Activated naive CD4-positive, alpha-beta T cell treated with anti-CD3 and anti-CD28 coated beads, Interleukin-2, amount 50 U/mL, for 24 hours (primary cell): Measurements from ENCODE around the gene APBA3.

Source experiments
- H3K27ac Mint-ChIP-seq: one replicate; pipeline ENCODE4 v1.8.0; 2021; ENCODE audit warnings: mild to moderate bottlenecking, mixed read lengths
- H3K27me3 Mint-ChIP-seq: one replicate; pipeline ENCODE4 v1.8.0; 2021; ENCODE audit warnings: mixed read lengths
- H3K36me3 Mint-ChIP-seq: one replicate; pipeline ENCODE4 v1.8.0; 2021; ENCODE audit warnings: mixed read lengths
- H3K4me1 Mint-ChIP-seq: one replicate; pipeline ENCODE4 v1.8.0; 2021; ENCODE audit warnings: mixed read lengths
- H3K4me3 Mint-ChIP-seq: one replicate; pipeline ENCODE4 v1.8.0; 2021; ENCODE audit warnings: mild to moderate bottlenecking, mixed read lengths
- H3K9me3 Mint-ChIP-seq: one replicate; pipeline ENCODE4 v1.8.0; 2021; ENCODE audit warnings: mixed read lengths

The APBA3 gene

DNA sequence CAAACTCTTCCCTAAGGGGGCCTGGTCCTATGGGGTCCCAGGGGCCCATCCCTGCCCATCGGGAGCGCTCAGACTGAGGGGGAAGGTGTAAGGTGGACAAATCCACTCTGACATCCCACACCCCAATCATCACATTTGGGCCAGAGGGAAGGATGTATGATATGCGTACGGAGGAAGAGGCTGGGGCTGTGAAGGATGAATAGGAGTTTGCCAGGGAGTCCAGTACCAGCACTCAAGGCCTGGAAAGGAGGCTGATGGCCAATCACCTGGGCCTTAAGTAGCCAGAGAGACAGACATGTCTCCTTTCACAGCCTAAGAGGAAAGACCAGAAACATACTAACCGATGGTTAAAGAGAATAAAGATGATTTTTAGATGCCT is 38.4 kb downstream of the APBA3 start:
- no peaks in the 10 kb centered on the region for H3K9me3 Mint-ChIP-seq
- peak overlapping the region; percentile 10 for H3K27ac Mint-ChIP-seq
- H3K4me3 Mint-ChIP-seq: no peak overlapping the region

DNA sequence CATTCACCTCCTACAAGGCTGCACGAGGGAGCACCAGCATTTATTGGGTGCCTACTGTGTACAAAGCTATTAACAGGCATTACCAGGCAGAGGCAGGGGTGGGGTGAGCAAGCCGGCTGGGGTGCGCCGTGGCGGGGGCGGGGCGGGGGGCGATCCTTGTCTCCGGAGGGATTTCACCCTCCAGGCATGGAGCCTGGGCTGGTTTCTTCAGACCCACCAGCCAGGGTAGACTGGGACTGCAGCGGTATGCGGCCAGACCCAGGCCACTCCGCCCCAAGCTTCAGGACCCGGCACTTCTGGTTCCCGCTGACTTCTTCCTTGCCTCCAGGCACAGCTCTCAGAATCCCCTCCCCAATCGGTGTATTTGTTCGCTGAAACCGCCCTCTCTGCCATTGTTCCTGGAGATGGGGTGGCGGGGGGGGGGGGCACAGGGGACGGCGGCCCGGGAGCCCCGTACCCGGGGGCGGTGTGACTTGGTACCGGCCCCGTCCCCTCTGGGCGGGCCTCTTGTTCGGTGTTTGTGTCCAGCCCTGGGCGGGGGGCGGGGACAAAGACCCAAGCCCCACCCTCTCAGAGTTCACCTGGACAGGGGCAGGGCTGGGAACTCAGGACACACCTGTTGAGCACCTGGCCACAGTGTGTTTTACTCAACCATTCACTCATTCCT is 38.9 kb downstream of the APBA3 start:
- peak overlapping the region; percentile 80 for H3K4me3 Mint-ChIP-seq
- no peak overlapping the region for H3K27ac Mint-ChIP-seq
- no peaks in the 10 kb centered on the region for H3K27me3 Mint-ChIP-seq
- H3K9me3 Mint-ChIP-seq: no peaks in the 10 kb centered on the region
- peaks cover 34% of the 10 kb centered on the region for H3K4me1 Mint-ChIP-seq
- H3K36me3 Mint-ChIP-seq: no peaks in the 10 kb centered on the region

More for the DNA sequence above, 38.4 kb downstream of the APBA3 start:
- no peaks in the 10 kb centered on the region for H3K36me3 Mint-ChIP-seq
- peaks cover 34% of the 10 kb centered on the region for H3K4me1 Mint-ChIP-seq
- H3K27me3 Mint-ChIP-seq: no peaks in the 10 kb centered on the region

DNA sequence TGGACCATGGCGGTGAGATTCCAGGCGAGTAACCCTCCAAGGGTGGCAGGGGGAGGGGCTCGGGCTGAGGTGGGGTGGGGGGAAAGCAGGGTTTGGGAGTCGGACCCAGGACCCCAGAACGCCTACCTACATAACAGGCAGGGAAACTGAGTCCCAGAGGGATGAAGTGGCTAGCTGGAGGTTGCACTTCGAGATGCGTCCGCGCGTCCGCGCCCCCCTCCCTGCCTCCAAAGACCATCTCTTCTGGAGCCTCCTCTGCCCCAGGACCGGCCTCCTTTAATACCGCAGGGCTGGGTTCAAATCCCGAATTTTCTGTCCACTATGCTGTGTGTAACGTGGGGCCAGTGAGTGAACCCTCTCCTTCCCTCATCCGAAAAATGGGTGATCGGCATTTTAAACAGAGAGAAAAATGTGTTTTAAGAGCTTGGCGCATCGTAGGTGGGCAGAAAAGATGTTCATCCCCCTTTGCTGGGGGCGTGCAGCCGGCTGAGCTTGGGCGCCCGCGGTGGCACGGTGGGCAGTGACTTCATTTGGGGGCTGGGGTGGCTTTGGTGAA is 39.5 kb downstream of the APBA3 start:
- Mint-ChIP-seq H3K27me3 (no peaks in the 10 kb centered on the region), H3K36me3 (no peaks in the 10 kb centered on the region), H3K9me3 (no peaks in the 10 kb centered on the region), H3K27ac (peak overlapping the region; percentile 12), H3K4me1 (peaks cover 34% of the 10 kb centered on the region), H3K4me3 (peak overlapping the region; percentile 80)

DNA sequence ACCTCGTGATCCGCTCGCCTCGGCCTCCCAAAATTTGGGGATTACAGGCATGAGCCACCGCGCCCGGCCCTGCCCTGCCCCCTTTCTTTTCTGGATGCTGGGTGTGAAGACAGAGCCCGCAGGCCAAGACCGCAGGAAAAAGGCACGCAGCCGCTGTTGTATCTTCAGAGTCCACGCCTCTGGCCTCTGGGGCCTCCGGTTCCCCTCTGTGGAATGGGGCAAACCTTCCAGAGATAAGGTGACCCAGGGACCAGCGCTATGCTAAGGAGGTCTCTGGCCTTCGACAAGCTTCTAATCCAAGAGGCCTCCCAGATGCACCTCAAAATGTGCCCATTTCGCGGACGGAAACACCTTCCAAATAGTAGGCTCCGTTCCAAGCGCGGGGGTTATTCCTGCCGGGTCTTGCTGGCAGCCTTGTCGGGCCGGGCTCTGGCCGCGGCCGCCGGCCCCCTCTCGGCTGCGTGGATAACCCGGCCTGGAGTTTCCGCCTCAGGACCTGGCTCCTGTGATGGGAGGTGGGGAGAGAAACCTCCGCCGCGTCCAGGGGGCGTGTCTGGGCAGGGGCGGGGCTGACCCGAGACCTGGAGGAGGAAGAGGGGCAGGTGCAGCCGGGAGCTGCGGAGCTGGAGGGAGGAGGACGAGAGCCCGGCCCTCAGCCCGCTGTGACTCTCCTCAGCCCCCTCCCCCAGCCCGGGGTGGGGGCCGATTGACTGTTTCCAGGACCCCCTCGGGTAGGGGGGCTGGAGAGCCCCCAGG is 40.2 kb downstream of the APBA3 start:
- Mint-ChIP-seq H3K36me3 (no peaks in the 10 kb centered on the region), H3K4me3 (peak overlapping the region; percentile 80), H3K9me3 (no peaks in the 10 kb centered on the region), H3K27ac (no peak overlapping the region), H3K4me1 (peaks cover 34% of the 10 kb centered on the region), H3K27me3 (no peaks in the 10 kb centered on the region)

DNA sequence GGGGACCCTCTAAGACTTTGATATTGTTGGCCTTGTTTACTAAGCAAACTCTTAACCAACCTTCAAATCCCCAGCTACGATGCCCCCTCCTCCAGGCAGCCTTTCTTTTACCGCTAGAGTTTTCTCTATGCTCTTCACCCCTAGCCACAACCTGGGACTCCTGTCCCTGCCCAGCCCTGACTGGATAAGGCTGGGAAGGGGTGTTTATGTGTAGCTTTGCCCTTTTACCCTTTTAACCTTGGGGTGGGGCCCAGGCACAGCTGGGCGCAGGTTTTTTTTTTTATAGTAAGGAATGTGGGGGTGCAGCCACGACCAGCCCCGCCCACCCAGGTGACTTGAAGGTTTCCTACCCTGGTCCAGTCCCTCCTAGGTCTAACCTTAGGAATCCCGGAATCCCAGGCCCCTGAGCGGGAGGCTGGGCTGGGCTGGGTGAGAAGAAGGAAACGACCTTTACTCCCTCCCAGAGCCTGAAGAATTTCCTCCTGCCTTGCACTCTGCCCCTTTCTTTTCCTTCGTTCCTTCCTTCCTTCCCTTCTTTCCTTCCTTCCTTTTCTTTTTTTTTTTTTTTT is 41.1 kb downstream of the APBA3 start:
- no peak overlapping the region for H3K4me3 Mint-ChIP-seq
- no peaks in the 10 kb centered on the region for H3K27me3 Mint-ChIP-seq
- H3K27ac Mint-ChIP-seq: no peak overlapping the region
- no peaks in the 10 kb centered on the region for H3K36me3 Mint-ChIP-seq
- H3K9me3 Mint-ChIP-seq: no peaks in the 10 kb centered on the region
- H3K4me1 Mint-ChIP-seq: peaks cover 34% of the 10 kb centered on the region

DNA sequence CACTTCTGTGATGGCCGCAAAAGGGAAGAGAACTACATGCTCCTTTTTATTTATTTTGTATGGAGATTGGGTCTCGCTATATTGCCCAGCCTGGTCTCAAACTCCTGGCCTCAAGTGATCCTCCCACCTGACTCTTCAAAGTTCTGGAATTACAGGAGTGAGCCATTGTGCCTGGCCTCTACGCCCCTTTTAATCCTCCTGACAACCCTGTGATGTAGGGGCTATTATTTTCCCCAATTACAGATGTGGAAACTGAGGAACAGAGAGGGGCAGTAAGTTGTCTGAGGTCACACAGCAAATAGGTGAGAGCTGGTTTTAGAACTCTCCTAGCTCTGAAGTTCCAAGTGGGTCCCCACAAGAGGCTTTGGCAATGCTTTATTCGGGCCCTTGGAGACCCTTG is 41.6 kb downstream of the APBA3 start:
- H3K27me3 Mint-ChIP-seq: no peaks in the 10 kb centered on the region
- H3K27ac Mint-ChIP-seq: no peak overlapping the region

DNA sequence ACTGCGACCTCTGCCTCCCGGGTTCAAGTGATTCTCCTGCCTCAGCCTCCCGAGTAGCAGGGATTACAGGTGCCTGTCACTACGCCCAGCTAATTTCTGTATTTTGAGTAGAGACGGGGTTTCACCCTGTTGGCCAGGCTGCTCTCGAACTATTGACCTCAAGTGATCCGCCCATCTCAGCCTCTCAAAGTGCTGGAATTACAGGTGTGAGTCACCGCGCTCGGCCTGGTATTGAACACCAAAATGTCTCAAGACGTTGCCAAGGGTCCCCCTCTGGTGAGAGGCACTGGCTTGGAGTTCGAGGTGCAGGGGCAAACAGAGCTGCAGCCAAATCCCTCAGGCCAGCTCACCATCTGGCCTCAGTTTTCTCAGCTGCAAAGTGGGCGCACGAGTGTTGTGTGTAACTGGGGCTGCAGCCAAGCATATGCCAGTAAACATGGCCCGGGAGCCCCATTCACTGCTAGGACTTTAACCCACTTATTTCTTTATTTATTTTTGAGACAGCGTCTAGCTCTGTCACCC is 45.3 kb downstream of the APBA3 start:
- Mint-ChIP-seq H3K27ac (no peak overlapping the region), H3K36me3 (no peaks in the 10 kb centered on the region)

More for the DNA sequence above, 41.6 kb downstream of the APBA3 start:
- Mint-ChIP-seq H3K4me1 (peaks cover 29% of the 10 kb centered on the region), H3K4me3 (no peak overlapping the region), H3K9me3 (no peaks in the 10 kb centered on the region), H3K36me3 (no peaks in the 10 kb centered on the region)

DNA sequence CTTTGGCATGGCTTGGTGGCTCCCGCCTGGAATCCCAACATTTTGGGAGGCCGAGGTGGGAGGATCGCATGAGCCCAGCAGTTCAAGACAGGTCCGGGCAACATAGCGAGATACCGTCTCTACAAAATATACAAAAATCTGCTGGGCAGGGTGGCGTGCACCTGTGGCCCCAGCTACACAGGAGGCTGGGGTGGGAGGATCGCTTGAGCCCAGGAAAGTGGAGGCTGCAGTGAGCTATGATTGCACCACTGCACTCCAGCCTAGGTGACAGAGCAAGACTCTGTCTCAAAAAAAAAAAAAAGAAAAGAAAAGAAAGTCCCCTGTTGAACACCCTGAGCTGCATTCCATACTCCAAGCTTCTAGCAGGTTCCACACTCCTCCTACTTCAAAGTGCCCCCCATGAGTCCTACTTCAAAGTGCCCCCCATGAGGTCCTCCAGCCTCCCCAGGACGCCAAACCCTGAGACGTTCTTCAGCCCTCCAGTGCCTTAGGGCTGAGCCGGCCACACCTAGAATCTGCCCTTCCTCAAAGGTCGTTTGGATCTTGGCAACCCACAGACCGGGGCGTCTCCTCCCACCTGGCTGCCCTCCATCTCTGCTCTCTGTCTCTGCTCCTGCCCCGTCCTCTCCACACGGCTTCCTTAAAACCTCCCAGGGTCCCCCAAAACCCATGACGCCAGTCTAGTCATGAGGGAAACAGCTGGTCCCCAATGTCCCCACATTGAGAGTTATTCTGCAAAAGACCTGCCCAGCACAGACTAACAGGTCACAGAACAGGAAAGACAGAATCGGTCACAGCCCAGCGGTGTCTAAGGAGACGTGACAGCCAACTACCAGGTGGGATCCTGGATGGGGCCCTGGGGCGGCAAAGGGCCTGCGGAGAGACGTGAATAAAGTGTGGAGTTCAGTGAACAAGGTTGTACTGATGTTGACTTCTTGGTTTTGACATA is 48.6 kb downstream of the APBA3 start:
- H3K27ac Mint-ChIP-seq: no peak overlapping the region
- H3K36me3 Mint-ChIP-seq: no peaks in the 10 kb centered on the region
- H3K4me1 Mint-ChIP-seq: peaks cover 5% of the 10 kb centered on the region
- no peak overlapping the region for H3K4me3 Mint-ChIP-seq
- H3K9me3 Mint-ChIP-seq: no peaks in the 10 kb centered on the region
- no peaks in the 10 kb centered on the region for H3K27me3 Mint-ChIP-seq

More for the DNA sequence above, 45.3 kb downstream of the APBA3 start:
- H3K4me3 Mint-ChIP-seq: no peak overlapping the region
- H3K27me3 Mint-ChIP-seq: no peaks in the 10 kb centered on the region
- H3K9me3 Mint-ChIP-seq: no peaks in the 10 kb centered on the region
- H3K4me1 Mint-ChIP-seq: peaks cover 14% of the 10 kb centered on the region

DNA sequence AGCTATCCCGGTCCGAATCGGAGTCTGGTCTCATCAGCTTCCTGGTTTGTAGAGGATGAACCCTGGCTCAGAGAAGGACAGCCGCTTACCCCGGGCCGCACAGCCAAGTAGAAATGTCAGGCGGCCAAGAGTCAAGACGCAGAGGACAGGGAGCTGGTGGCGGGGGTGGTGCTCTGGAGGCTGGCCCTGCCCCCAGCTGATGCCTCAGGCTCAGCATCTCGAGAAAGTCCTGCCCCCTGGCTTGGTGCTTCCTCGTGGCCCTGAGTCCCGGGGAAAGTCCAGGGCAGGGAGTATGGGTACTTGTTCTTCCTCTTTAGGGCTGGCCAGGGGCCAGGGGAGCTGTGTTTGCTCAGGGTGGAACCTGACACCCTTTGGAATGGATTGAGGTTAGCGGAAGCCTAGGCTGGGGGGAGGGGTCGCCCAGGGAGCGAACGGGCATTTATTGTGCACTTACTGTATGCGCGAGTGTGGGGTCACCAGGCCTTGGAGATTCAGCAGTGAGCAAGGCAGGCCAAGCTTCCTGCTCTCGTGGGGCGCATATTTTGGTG is 51.2 kb downstream of the APBA3 start:
- no peaks in the 10 kb centered on the region for H3K9me3 Mint-ChIP-seq
- H3K4me3 Mint-ChIP-seq: no peak overlapping the region
- H3K4me1 Mint-ChIP-seq: peaks cover 5% of the 10 kb centered on the region
- no peaks in the 10 kb centered on the region for H3K27me3 Mint-ChIP-seq
- H3K36me3 Mint-ChIP-seq: no peaks in the 10 kb centered on the region
- H3K27ac Mint-ChIP-seq: no peak overlapping the region

DNA sequence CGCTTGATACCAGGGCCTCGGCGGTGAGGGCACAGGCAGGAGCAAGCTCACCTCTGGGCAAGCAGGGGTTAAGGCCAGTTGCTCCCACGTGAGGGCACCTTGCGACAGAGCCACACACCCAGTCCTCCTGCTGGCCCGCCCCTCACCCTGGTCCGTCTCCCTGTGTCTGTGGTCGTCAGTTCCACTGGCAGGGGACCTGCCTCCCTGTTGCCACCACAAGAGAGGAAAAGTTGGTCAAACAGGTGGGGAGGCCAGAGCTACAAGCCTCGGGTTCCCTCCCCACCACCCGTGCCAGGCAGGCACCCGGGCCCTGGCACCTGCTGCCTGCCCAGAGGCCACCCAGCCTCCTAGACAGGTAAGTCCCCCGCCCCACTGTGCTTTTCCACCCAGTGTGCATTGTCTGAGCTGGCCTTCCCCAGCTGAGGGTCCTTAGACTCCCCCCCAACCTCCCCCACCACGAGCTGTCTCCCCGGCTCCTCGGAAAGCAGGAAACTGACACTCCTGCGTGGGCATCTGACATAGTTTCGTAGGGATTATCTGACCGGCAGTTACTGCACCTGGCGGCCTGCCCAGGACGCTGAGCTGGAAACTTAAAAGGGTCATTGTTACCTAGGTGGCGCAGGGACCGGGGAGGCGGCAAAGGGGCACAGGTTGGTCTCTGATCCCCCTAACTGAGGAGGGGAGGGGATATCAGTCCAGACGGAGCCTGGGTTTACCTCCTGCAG is 53.1 kb downstream of the APBA3 start, which contains the start of gene TJP3:
Gene TJP3, plus strand, starts transcription at position 178 of the 725 bp plus-strand sequence. CDS start 20,049 bp downstream, outside the sequence.
- Mint-ChIP-seq H3K9me3 (no peaks in the 10 kb centered on the region), H3K36me3 (no peaks in the 10 kb centered on the region), H3K4me3 (no peak within 1 kb of the TSS), H3K27ac (no peak within 1 kb of the TSS), H3K27me3 (no peaks in the 10 kb centered on the region), H3K4me1 (peaks cover 4% of the 10 kb centered on the region)

DNA sequence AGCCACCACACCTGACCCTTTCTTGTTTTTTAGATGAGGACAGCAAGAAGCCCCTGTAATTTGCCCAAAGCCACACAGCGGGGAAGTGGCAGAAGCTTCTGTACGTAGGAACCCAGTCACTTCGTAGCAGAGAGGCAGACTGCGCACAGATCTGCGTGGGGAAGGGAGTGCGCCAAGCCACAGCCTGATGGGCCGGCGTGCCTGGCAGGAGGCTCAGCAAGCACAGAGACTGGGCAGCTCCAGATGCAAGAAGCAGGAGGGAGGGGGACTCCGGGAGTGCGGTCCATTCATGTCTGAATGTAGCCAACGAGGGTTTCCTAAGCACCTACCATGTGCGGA is 53.7 kb downstream of the APBA3 start:
- no peaks in the 10 kb centered on the region for H3K9me3 Mint-ChIP-seq
- no peak overlapping the region for H3K27ac Mint-ChIP-seq
- H3K27me3 Mint-ChIP-seq: no peaks in the 10 kb centered on the region
- H3K4me3 Mint-ChIP-seq: no peak overlapping the region
- no peaks in the 10 kb centered on the region for H3K4me1 Mint-ChIP-seq
- H3K36me3 Mint-ChIP-seq: no peaks in the 10 kb centered on the region

DNA sequence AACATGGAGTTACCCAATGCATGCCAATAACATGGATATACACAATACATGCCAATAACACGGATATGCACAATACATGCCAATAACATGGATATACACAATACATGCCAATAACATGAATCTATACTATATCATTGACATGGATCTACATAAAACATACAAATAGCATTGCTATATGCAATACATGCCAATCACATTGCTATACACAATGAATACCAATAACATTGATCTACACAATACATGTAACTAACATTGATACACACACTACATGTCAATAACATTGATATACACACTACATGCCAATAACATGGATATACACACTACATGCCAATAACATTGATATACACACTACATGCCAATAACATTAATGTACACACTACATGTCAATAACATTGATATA is 60.3 kb downstream of the APBA3 start:
- Mint-ChIP-seq H3K4me3 (no peak overlapping the region), H3K36me3 (no peaks in the 10 kb centered on the region), H3K27ac (no peak overlapping the region), H3K4me1 (peaks cover 20% of the 10 kb centered on the region), H3K27me3 (no peaks in the 10 kb centered on the region), H3K9me3 (no peaks in the 10 kb centered on the region)
